Neural progenitor cell (in vitro differentiated cells): ENCODE measurements around the gene AHI1. TPM values are rescaled to one million over a fixed set of nuclear protein-coding genes. Genes with fewer than 3 reads are reported as not detected.

Experiments used
- DNase-seq: peaks from one replicate; pipeline ENCODE4 v3.0.0-alpha.2; 2016; ENCODE audit warnings: low spot score
- H2AFZ ChIP-seq: fragments of 200-600 bp; sonication (generic); replicated peaks from 2 replicates; pipeline ENCODE4 v1.6.1; 2016; ENCODE audit warnings: antibody characterized with exemption
- H3F3A ChIP-seq: fragments of 200-600 bp; sonication (generic); 2 replicates; pipeline ENCODE4 v1.6.1; 2016; ENCODE audit warnings: antibody characterized with exemption, low read depth
- H3K27ac ChIP-seq: fragments of 200-600 bp; sonication (generic); 2 replicates; pipeline ENCODE4 v1.5.1; 2016; ENCODE audit warnings: mild to moderate bottlenecking
- H3K27me3 ChIP-seq: fragments of 200-600 bp; sonication (generic); 2 replicates; pipeline ENCODE4 v1.6.1; 2016; ENCODE audit warnings: mild to moderate bottlenecking, moderate library complexity
- H3K36me3 ChIP-seq: fragments of 200-600 bp; sonication (generic); 2 replicates; pipeline ENCODE4 v1.5.1; 2016
- H3K4me1 ChIP-seq: fragments of 200-600 bp; sonication (generic); 2 replicates; pipeline ENCODE4 v1.6.1; 2016; ENCODE audit warnings: mixed run types
- H3K4me2 ChIP-seq: fragments of 200-600 bp; sonication (generic); 2 replicates; pipeline ENCODE4 v1.6.1; 2016
- H3K4me3 ChIP-seq: fragments of 200-600 bp; sonication (generic); 2 replicates; pipeline ENCODE4 v1.5.1; 2016
- H3K79me2 ChIP-seq: fragments of 200-600 bp; sonication (generic); 2 replicates; pipeline ENCODE4 v1.6.1; 2016; ENCODE audit warnings: low read depth
- H3K9ac ChIP-seq: fragments of 200-600 bp; sonication (generic); 2 replicates; pipeline ENCODE4 v1.6.1; 2016
- H3K9me3 ChIP-seq: fragments of 200-600 bp; sonication (generic); 2 replicates; pipeline ENCODE4 v1.5.1; 2016; ENCODE audit warnings: low read depth
- H4K20me1 ChIP-seq: fragments of 200-600 bp; sonication (generic); 2 replicates; pipeline ENCODE4 v1.6.1; 2016; ENCODE audit warnings: low read depth
- H3K27ac Mint-ChIP-seq: 3 replicates; pipeline ENCODE4 v1.8.0; 2021; ENCODE audit warnings: mixed read lengths
- H3K27me3 Mint-ChIP-seq: 2 replicates; pipeline ENCODE4 v1.8.0; 2022; ENCODE audit warnings: low read depth, mild to moderate bottlenecking, inconsistent platforms, moderate library complexity, mixed read lengths; ENCODE audit not compliant: insufficient read depth
- H3K36me3 Mint-ChIP-seq: 3 replicates; pipeline ENCODE4 v1.8.0; 2021; ENCODE audit warnings: mixed read lengths
- H3K4me1 Mint-ChIP-seq: 3 replicates; pipeline ENCODE4 v1.8.0; 2021; ENCODE audit warnings: mixed read lengths
- H3K4me3 Mint-ChIP-seq: 3 replicates; pipeline ENCODE4 v1.8.0; 2021; ENCODE audit warnings: mild to moderate bottlenecking, moderate library complexity, mixed read lengths
- H3K9me3 Mint-ChIP-seq: 3 replicates; pipeline ENCODE4 v1.8.0; 2020; ENCODE audit warnings: mixed read lengths
- EZH2 ChIP-seq: fragments of 200-600 bp; sonication (generic); IDR thresholded peaks from 2 replicates; pipeline ENCODE4 v1.6.1; 2017; ENCODE audit warnings: antibody characterized with exemption, mild to moderate bottlenecking, moderate library complexity
- EZH2phosphoT487 ChIP-seq: fragments of 200-600 bp; sonication (generic); IDR thresholded peaks from 2 replicates; pipeline ENCODE4 v1.6.1; 2017; ENCODE audit warnings: antibody characterized with exemption
- total RNA-seq: library from RNA; depleted of rRNA; stranded (reverse); fragments of >200 nt; gene quantifications from 2 replicates; pipeline ENCODE4 v1.2.3, GENCODE V29; 2015; ENCODE audit warnings: low replicate concordance
- TF ChIP-seq, protein P1 (sequence below): fragments of 200-600 bp; sonication (generic); IDR thresholded peaks from 2 replicates; pipeline ENCODE4 v1.5.1; 2017; ENCODE audit warnings: antibody characterized with exemption, mild to moderate bottlenecking

Gene AHI1
- total RNA-seq, 1 donor from 2014 or later = 26.2 TPM

DNA sequence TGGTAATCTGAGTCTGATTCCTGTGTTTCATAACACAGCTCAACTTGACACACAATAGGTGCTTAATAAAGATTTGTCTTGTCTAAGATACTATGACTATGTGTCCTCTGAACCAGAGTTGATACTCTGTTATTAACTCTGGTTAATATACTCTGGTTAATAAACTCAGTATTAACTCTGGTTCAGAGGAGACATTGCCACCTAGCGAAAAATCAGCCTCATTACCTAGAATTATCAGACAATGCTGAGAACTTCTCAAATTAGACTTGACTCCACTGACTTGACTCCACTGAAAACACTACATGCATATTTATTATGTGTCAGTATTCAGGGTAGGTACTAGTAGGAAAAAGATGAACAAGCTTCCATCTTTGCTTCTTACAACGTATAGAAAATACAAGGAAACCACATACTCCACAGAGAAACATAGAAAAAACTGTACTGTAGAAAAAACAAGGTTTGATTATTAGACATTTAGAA, 73.9 kb downstream of the AHI1 start:
- H3K4me1 Mint-ChIP-seq = no peaks in the 10 kb centered on the region
- no peak overlapping the region for H3K27ac ChIP-seq
- H3K9ac ChIP-seq = no peak overlapping the region
- H3K79me2 ChIP-seq = no peaks in the 10 kb centered on the region
- H3K9me3 ChIP-seq = no peaks in the 10 kb centered on the region
- no peaks in the 10 kb centered on the region for H3K4me1 ChIP-seq
- H3F3A ChIP-seq = peaks cover 4% of the 10 kb centered on the region
- no peak overlapping the region for H2AFZ ChIP-seq
- H3K36me3 ChIP-seq = no peaks in the 10 kb centered on the region
- no peak overlapping the region for H3K4me3 Mint-ChIP-seq
- H3K4me2 ChIP-seq = no peak overlapping the region
- H3K27me3 ChIP-seq = no peaks in the 10 kb centered on the region
- TF ChIP-seq, protein P1, sequence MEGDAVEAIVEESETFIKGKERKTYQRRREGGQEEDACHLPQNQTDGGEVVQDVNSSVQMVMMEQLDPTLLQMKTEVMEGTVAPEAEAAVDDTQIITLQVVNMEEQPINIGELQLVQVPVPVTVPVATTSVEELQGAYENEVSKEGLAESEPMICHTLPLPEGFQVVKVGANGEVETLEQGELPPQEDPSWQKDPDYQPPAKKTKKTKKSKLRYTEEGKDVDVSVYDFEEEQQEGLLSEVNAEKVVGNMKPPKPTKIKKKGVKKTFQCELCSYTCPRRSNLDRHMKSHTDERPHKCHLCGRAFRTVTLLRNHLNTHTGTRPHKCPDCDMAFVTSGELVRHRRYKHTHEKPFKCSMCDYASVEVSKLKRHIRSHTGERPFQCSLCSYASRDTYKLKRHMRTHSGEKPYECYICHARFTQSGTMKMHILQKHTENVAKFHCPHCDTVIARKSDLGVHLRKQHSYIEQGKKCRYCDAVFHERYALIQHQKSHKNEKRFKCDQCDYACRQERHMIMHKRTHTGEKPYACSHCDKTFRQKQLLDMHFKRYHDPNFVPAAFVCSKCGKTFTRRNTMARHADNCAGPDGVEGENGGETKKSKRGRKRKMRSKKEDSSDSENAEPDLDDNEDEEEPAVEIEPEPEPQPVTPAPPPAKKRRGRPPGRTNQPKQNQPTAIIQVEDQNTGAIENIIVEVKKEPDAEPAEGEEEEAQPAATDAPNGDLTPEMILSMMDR = peak; percentile 79
- TF ChIP-seq EZH2 (no peak), EZH2phosphoT487 (no peak)
- H3K27ac Mint-ChIP-seq = no peak overlapping the region
- no peaks in the 10 kb centered on the region for H3K9me3 Mint-ChIP-seq
- no peaks in the 10 kb centered on the region for H4K20me1 ChIP-seq
- H3K4me3 ChIP-seq = no peak overlapping the region
- no peaks in the 10 kb centered on the region for H3K27me3 Mint-ChIP-seq
- peak; percentile 39 for DNase-seq
- H3K36me3 Mint-ChIP-seq = no peaks in the 10 kb centered on the region

DNA sequence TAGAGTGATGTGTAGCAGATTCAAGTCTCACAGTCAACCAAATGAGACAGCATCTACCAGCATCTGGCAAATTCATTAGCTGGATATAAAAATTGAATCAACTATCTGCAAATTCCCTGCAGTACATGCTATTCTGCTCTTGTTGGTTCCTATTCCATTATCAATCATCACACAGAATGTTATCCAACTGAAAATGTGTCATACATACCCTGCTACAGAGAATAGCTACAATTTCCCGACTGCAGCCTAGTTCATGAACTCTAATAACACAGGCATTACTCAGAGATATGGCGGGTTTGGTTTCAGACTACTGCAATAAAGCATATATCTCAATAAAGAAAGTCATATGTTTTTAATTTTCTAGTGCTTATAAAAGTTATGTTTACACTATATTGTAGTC, 78.4 kb downstream of the AHI1 start:
- H3K27ac Mint-ChIP-seq = no peak overlapping the region
- no peak for DNase-seq

DNA sequence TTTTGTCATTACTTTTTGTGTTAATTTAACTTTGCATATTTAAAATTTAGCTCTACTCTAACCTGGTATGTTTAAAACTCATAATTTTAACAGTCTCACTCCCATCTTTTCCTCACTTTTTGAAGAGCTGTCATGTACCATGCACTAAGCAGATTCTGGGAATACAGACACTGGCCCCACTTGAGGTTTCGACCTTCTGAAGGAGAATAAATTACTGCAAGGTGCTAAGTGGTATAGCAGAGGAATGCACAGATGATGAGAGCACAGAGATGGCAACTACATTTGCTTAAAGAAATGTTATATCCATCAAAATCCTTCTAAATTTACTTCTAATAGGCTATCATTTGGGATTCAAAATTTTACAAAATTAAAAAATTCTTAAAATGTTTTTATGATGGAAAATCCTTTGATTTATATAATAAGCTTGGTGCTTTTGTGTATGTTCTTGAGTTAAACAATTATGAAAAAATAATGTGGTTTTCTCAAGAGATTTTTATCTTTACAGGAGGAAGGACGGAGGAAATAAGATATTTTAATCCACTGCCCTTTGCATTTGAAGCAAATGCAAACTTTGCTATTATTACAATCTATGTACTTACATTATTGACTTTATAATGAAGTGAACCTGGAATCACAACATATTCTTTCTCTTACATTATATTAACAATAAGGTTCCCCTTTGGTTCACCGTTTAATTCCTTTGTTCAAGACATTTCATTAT, 79.3 kb downstream of the AHI1 start:
- H3K9me3 Mint-ChIP-seq = no peaks in the 10 kb centered on the region
- H3K27me3 Mint-ChIP-seq = no peaks in the 10 kb centered on the region
- H3K4me1 Mint-ChIP-seq = no peaks in the 10 kb centered on the region

More for the DNA sequence above, 78.4 kb downstream of the AHI1 start:
- Mint-ChIP-seq H3K36me3 (no peaks in the 10 kb centered on the region), H3K4me3 (no peak overlapping the region), H3K4me1 (no peaks in the 10 kb centered on the region), H3K9me3 (no peaks in the 10 kb centered on the region), H3K27me3 (no peaks in the 10 kb centered on the region)
- no peak overlapping the region for H3K4me3 ChIP-seq
- no peaks in the 10 kb centered on the region for H3K79me2 ChIP-seq
- H4K20me1 ChIP-seq = no peaks in the 10 kb centered on the region
- no peak for TF ChIP-seq EZH2phosphoT487
- no peak for TF ChIP-seq EZH2
- TF ChIP-seq, protein P1 = no peak
- H3K27me3 ChIP-seq = no peaks in the 10 kb centered on the region
- H2AFZ ChIP-seq = no peak overlapping the region
- H3F3A ChIP-seq = no peaks in the 10 kb centered on the region
- H3K27ac ChIP-seq = no peak overlapping the region
- H3K9ac ChIP-seq = no peak overlapping the region
- H3K4me2 ChIP-seq = no peak overlapping the region
- no peaks in the 10 kb centered on the region for H3K4me1 ChIP-seq
- no peaks in the 10 kb centered on the region for H3K9me3 ChIP-seq
- H3K36me3 ChIP-seq = no peaks in the 10 kb centered on the region

More for the DNA sequence above, 79.3 kb downstream of the AHI1 start:
- no peaks in the 10 kb centered on the region for H3K36me3 ChIP-seq
- no peaks in the 10 kb centered on the region for H3K27me3 ChIP-seq
- DNase-seq = no peak
- H3K9me3 ChIP-seq = no peaks in the 10 kb centered on the region
- H3K4me2 ChIP-seq = no peak overlapping the region
- no peaks in the 10 kb centered on the region for H3K36me3 Mint-ChIP-seq
- H3K27ac ChIP-seq = no peak overlapping the region
- H4K20me1 ChIP-seq = no peaks in the 10 kb centered on the region
- H3K9ac ChIP-seq = no peak overlapping the region
- H3K4me3 ChIP-seq = no peak overlapping the region
- no peaks in the 10 kb centered on the region for H3F3A ChIP-seq
- no peak overlapping the region for H3K4me3 Mint-ChIP-seq
- H3K27ac Mint-ChIP-seq = no peak overlapping the region
- no peak overlapping the region for H2AFZ ChIP-seq
- no peaks in the 10 kb centered on the region for H3K4me1 ChIP-seq
- H3K79me2 ChIP-seq = no peaks in the 10 kb centered on the region
- TF ChIP-seq EZH2 (no peak), EZH2phosphoT487 (no peak)
- TF ChIP-seq, protein P1 = no peak
